ENCODE measurements around the gene FMO3. TPM values are rescaled to one million over a fixed set of nuclear protein-coding genes. Genes with fewer than 3 reads are reported as not detected.

FMO3 gene
- total RNA-seq, 2 experiments from 2014 or later: not detected

DNA sequence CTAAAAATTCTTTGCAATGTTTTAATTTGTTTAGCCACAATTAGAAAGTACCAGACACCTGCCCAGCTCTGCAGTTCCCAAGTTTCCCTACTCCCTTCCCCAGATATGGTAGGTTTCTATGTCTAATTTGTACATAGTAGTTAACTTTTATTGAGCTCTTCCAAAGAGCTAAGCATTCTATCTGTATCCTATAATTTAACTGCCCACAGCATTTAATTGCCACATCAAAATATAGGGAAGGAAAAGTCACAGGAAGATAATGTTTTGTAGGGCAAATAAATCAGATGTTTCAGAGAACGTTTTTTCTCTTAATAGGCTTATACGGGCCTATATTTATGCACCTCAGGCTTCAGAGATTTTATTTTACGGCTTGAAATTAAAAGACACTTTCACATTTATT lies 15.7 kb upstream of the FMO3 start:
- Histone ChIP-seq H4K20me1 (ENCODE audit: insufficient read depth, low read length) (no peaks in the 10 kb centered on the region), H3K27ac (ENCODE audit: low read depth, low read length, poor library complexity, severe bottlenecking) (no peak overlapping the region), H3K79me2 (ENCODE audit: insufficient read depth, low read depth, low read length) (no peaks in the 10 kb centered on the region), H3K9me2 (ENCODE audit: insufficient read depth, low read length) (no peaks in the 10 kb centered on the region), H3K4me3 (ENCODE audit: low read depth, low read length, poor library complexity, severe bottlenecking) (no peak overlapping the region), H3K9me3 (ENCODE audit: low read length) (no peaks in the 10 kb centered on the region), H3K36me3 (ENCODE audit: insufficient read depth, low read length) (no peaks in the 10 kb centered on the region), H2AFZ (ENCODE audit: low read length) (no peak overlapping the region), H3K4me2 (ENCODE audit: low read length) (no peak overlapping the region), H3K4me1 (ENCODE audit: insufficient read depth, low read length, poor library complexity, severe bottlenecking) (no peaks in the 10 kb centered on the region)
- POLR2A ChIA-PET: no interaction called here
- DNase-seq (ENCODE audit: low spot score): no peak
- TF ChIP-seq, protein P1, sequence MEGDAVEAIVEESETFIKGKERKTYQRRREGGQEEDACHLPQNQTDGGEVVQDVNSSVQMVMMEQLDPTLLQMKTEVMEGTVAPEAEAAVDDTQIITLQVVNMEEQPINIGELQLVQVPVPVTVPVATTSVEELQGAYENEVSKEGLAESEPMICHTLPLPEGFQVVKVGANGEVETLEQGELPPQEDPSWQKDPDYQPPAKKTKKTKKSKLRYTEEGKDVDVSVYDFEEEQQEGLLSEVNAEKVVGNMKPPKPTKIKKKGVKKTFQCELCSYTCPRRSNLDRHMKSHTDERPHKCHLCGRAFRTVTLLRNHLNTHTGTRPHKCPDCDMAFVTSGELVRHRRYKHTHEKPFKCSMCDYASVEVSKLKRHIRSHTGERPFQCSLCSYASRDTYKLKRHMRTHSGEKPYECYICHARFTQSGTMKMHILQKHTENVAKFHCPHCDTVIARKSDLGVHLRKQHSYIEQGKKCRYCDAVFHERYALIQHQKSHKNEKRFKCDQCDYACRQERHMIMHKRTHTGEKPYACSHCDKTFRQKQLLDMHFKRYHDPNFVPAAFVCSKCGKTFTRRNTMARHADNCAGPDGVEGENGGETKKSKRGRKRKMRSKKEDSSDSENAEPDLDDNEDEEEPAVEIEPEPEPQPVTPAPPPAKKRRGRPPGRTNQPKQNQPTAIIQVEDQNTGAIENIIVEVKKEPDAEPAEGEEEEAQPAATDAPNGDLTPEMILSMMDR (conservative IDR thresholded peaks at IDR 0.05; ENCODE audit: low read length): no peak
- TF ChIP-seq EZH2phosphoT487 (IDR thresholded peaks at IDR 0.05; ENCODE audit: borderline replicate concordance, low read depth, low read length): no peak
- BruUV-seq (replicated peaks): no TSS peak
- CTCF ChIA-PET (ENCODE audit: unreplicated experiment): no interaction called here
- intact Hi-C loops (cut with micrococcal nuclease; ENCODE audit: unreplicated experiment): no loop called here

DNA sequence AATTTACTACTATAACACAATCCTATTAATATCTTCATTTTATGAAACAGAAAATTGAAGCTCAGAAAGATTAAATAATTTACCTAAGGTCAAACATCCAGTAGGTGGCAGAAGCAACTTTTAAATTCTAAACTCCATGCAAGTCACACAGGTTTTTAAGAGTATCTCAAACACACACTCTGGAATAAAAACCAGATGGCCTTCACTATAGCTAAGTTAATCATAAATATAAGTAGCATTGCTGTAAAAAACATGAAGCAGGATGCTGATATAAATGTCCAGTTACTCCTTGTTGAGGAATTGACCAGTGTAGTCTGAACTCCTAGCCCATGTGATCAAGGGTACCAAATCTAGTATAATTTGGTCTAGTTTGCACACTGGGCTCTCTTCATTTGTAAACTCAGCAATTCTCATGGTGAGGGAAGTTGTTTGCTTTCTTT lies 9.4 kb upstream of the FMO3 start:
- Histone ChIP-seq H3K36me3 (ENCODE audit: insufficient read depth, low read length) (no peaks in the 10 kb centered on the region), H3K9me3 (ENCODE audit: low read length) (no peaks in the 10 kb centered on the region), H4K20me1 (ENCODE audit: insufficient read depth, low read length) (no peaks in the 10 kb centered on the region), H3K9me2 (ENCODE audit: insufficient read depth, low read length) (no peaks in the 10 kb centered on the region), H3K4me3 (ENCODE audit: low read depth, low read length, poor library complexity, severe bottlenecking) (no peak overlapping the region), H2AFZ (ENCODE audit: low read length) (no peak overlapping the region), H3K4me2 (ENCODE audit: low read length) (no peak overlapping the region), H3K27ac (ENCODE audit: low read depth, low read length, poor library complexity, severe bottlenecking) (no peak overlapping the region), H3K79me2 (ENCODE audit: insufficient read depth, low read depth, low read length) (no peaks in the 10 kb centered on the region), H3K4me1 (ENCODE audit: insufficient read depth, low read length, poor library complexity, severe bottlenecking) (no peaks in the 10 kb centered on the region)
- intact Hi-C loops (cut with micrococcal nuclease; ENCODE audit: unreplicated experiment): loop anchor here (1.0 to 5.0 kb wide), 3 partner anchors 107 to 233 kb away; partner anchors contain the start of gene FMO4
- TF ChIP-seq, protein P1 (conservative IDR thresholded peaks at IDR 0.05; ENCODE audit: low read length): peak; percentile 78
- no peak for TF ChIP-seq EZH2phosphoT487 (IDR thresholded peaks at IDR 0.05; ENCODE audit: borderline replicate concordance, low read depth, low read length)
- ChIA-PET CTCF (ENCODE audit: unreplicated experiment) (interaction anchor here (1.1 to 2.1 kb wide), 3 partner anchors 9 to 232 kb away, joined by 3 to 19 read pairs (median 4); partner anchors contain the start of genes FMO3 and FMO4), POLR2A (interaction anchor here (0.6 to 2.1 kb wide), 3 partner anchors 10 to 232 kb away, joined by 3 to 5 read pairs (median 3); partner anchors contain the start of gene FMO4)
- BruUV-seq (replicated peaks): no TSS peak
- peak; percentile 36 for DNase-seq (ENCODE audit: low spot score)

DNA sequence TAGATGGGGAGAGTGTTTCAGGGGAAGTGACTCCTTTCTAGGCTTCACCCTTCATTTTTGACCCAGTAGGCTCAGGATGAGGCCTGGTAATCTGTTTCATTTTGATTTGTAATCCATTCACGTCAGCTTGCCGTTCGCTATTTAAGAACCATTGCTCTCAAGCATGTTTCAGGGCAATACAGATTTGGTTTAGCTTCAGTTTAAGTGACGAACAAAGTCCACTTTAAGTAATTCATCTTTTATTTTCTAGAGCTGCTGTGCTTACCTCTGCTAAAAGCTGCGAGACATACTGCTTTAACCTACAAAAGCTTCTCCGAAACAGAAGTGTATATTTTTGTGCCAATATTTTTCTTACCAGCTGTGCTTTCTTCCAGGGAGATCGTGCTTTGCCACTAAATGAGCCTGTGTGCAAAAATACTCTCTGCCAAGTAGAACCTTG lies 8.9 kb upstream of the FMO3 start:
- TF ChIP-seq EZH2phosphoT487 (IDR thresholded peaks at IDR 0.05; ENCODE audit: borderline replicate concordance, low read depth, low read length): no peak
- TF ChIP-seq, protein P1 (conservative IDR thresholded peaks at IDR 0.05; ENCODE audit: low read length): no peak
- no peak for DNase-seq (ENCODE audit: low spot score)
- H3K9me2 ChIP-seq (ENCODE audit: insufficient read depth, low read length): no peaks in the 10 kb centered on the region
- no peak overlapping the region for H3K27ac ChIP-seq (ENCODE audit: low read depth, low read length, poor library complexity, severe bottlenecking)
- POLR2A ChIA-PET: interaction anchor here (2.1 kb wide), 1 partner anchor 232 kb away, joined by 5 read pairs; the partner anchor contains the start of gene FMO4
- no peaks in the 10 kb centered on the region for H4K20me1 ChIP-seq (ENCODE audit: insufficient read depth, low read length)
- no peak overlapping the region for H3K4me2 ChIP-seq (ENCODE audit: low read length)
- H3K4me3 ChIP-seq (ENCODE audit: low read depth, low read length, poor library complexity, severe bottlenecking): no peak overlapping the region
- intact Hi-C loops (cut with micrococcal nuclease; ENCODE audit: unreplicated experiment): loop anchor here (1.0 to 5.0 kb wide), 3 partner anchors 107 to 233 kb away; partner anchors contain the start of gene FMO4
- CTCF ChIA-PET (ENCODE audit: unreplicated experiment): interaction anchor here (1.1 to 2.1 kb wide), 3 partner anchors 9 to 232 kb away, joined by 3 to 19 read pairs (median 4); partner anchors contain the start of genes FMO3 and FMO4
- no peak overlapping the region for H2AFZ ChIP-seq (ENCODE audit: low read length)
- BruUV-seq (replicated peaks): no TSS peak
- H3K79me2 ChIP-seq (ENCODE audit: insufficient read depth, low read depth, low read length): no peaks in the 10 kb centered on the region
- no peaks in the 10 kb centered on the region for H3K4me1 ChIP-seq (ENCODE audit: insufficient read depth, low read length, poor library complexity, severe bottlenecking)
- H3K9me3 ChIP-seq (ENCODE audit: low read length): no peaks in the 10 kb centered on the region
- no peaks in the 10 kb centered on the region for H3K36me3 ChIP-seq (ENCODE audit: insufficient read depth, low read length)
